ENCODE results near the gene HOXD10.

DNA sequence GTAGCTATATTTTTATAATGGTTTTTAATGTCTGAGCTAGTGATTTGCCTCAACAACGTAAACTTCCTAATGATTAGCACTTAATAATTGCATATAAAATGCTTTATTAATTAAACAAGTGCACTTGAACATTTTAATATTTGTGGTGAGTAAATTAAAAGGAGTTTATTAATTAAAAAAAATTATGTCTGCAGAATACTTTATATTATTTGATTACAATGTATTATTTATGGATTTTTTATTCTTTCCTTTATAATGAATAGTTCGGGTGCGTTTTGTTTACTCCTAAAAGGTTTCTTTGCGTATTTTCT lies 15.2 kb downstream of the HOXD10 start:
- TF ChIP-seq, protein P1, sequence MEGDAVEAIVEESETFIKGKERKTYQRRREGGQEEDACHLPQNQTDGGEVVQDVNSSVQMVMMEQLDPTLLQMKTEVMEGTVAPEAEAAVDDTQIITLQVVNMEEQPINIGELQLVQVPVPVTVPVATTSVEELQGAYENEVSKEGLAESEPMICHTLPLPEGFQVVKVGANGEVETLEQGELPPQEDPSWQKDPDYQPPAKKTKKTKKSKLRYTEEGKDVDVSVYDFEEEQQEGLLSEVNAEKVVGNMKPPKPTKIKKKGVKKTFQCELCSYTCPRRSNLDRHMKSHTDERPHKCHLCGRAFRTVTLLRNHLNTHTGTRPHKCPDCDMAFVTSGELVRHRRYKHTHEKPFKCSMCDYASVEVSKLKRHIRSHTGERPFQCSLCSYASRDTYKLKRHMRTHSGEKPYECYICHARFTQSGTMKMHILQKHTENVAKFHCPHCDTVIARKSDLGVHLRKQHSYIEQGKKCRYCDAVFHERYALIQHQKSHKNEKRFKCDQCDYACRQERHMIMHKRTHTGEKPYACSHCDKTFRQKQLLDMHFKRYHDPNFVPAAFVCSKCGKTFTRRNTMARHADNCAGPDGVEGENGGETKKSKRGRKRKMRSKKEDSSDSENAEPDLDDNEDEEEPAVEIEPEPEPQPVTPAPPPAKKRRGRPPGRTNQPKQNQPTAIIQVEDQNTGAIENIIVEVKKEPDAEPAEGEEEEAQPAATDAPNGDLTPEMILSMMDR (conservative IDR thresholded peaks at IDR 0.05; ENCODE audit: low read length), result no peak
- TF ChIP-seq EZH2phosphoT487 (IDR thresholded peaks at IDR 0.05; ENCODE audit: borderline replicate concordance, low read depth, low read length), result no peak
